BJ (cell line): ENCODE measurements around the gene UBXN6. TPM values are rescaled to one million over a fixed set of nuclear protein-coding genes. Genes with fewer than 3 reads are reported as not detected.

Experiments
- CTCF ChIA-PET: fragments of 350-600 bp; formaldehyde crosslinking; extraction: SDS; loops from one replicate; lab custom pipeline; 2021; ENCODE audit warnings: antibody characterized with exemption, inconsistent platforms; lab: Yijun Ruan, JAX
- POLR2A ChIA-PET: fragments of 300-600 bp; sonication (Branson Sonifier 250); formaldehyde crosslinking; extraction: SDS; loops from one replicate; lab custom pipeline; 2021; ENCODE audit warnings: antibody characterized with exemption; lab: Charles Lee
- DNase-seq: peaks from one replicate; pipeline ENCODE4 v3.0.0-alpha.2; 2011; ENCODE audit warnings: low read depth
- H3K27me3 ChIP-seq: 2 replicates; pipeline ENCODE4 v1.6.0; 2011; ENCODE audit warnings: low read length; ENCODE audit not compliant: control insufficient read depth, insufficient read depth
- H3K36me3 ChIP-seq: 2 replicates; pipeline ENCODE4 v1.5.1; 2011; ENCODE audit warnings: low read length; ENCODE audit not compliant: control insufficient read depth, insufficient read depth
- H3K4me3 ChIP-seq: 2 replicates; pipeline ENCODE4 v1.5.1; 2011; ENCODE audit warnings: low read depth, mild to moderate bottlenecking, control low read depth, low read length
- CTCF ChIP-seq: IDR thresholded peaks from 2 replicates; pipeline ENCODE4 v1.5.1; 2011; ENCODE audit warnings: low read depth, mild to moderate bottlenecking, control low read depth, inconsistent platforms, low read length, moderate library complexity; ENCODE audit not compliant: insufficient read depth
- polyA plus RNA-seq: library from polyadenylated mRNA; depleted of rRNA; stranded (reverse); fragments of >200 nt; gene quantifications from 2 replicates; pipeline ENCODE4 v1.2.3, GENCODE V29; 2011

Gene UBXN6
- polyA plus RNA-seq, 1 experiment, result 127 TPM

- ChIA-PET CTCF (interaction anchor here (1.1 kb wide), 1 partner anchor 29 kb away, joined by 3 read pairs; no protein-coding TSS in a partner anchor), POLR2A (no interaction called here)
- no peak overlapping the region for H3K4me3 ChIP-seq
- no peak for TF ChIP-seq CTCF
- DNase-seq, result no peak
- H3K27me3 ChIP-seq, result no peaks in the 10 kb centered on the region
- peaks cover 35% of the 10 kb centered on the region for H3K36me3 ChIP-seq
Observed at GRCh38 chr19:4493929-4494690, 36.5 kb upstream of the UBXN6 start.

- POLR2A ChIA-PET, result no interaction called here
- no peak for TF ChIP-seq CTCF
- CTCF ChIA-PET, result interaction anchor here (1.1 kb wide), 1 partner anchor 30 kb away, joined by 3 read pairs; no protein-coding TSS in a partner anchor
- H3K4me3 ChIP-seq, result no peak overlapping the region
- DNase-seq, result no peak
- peaks cover 34% of the 10 kb centered on the region for H3K36me3 ChIP-seq
- no peaks in the 10 kb centered on the region for H3K27me3 ChIP-seq
Observed at GRCh38 chr19:4493104-4493928, 35.7 kb upstream of the UBXN6 start.

GRCh38 chr19:4492337-4493103 lies 34.9 kb upstream of the UBXN6 start:
- Histone ChIP-seq H3K4me3 (no peak overlapping the region), H3K27me3 (no peaks in the 10 kb centered on the region), H3K36me3 (peaks cover 28% of the 10 kb centered on the region)
- ChIA-PET CTCF (no interaction called here), POLR2A (no interaction called here)
- no peak for DNase-seq
- no peak for TF ChIP-seq CTCF

- no peak for DNase-seq
- no peak overlapping the region for H3K4me3 ChIP-seq
Observed at GRCh38 chr19:4491446-4491845, 33.9 kb upstream of the UBXN6 start.

More at GRCh38 chr19:4491446-4491845, 33.9 kb upstream of the UBXN6 start:
- ChIA-PET POLR2A (no interaction called here), CTCF (no interaction called here)
- no peak for TF ChIP-seq CTCF
- H3K36me3 ChIP-seq, result peaks cover 29% of the 10 kb centered on the region
- H3K27me3 ChIP-seq, result no peaks in the 10 kb centered on the region
